Activated naive CD4-positive, alpha-beta T cell treated with Interleukin-2 at 50 U/mL for 16 hours (primary cell): ENCODE measurements around the gene NKD1.
"Not testable (repeated sequence)": the region's sequence is repeated elsewhere in the genome, so short reads cannot be mapped to it uniquely, and the experiment has no call there.

Experiments
- DNase-seq: peaks from one replicate; pipeline ENCODE4 v3.0.0-alpha.2; 2020

NKD1 gene

GRCh38 chr16:50520451-50521245, 27.5 kb upstream of the NKD1 start:
- no peak for DNase-seq

DNA sequence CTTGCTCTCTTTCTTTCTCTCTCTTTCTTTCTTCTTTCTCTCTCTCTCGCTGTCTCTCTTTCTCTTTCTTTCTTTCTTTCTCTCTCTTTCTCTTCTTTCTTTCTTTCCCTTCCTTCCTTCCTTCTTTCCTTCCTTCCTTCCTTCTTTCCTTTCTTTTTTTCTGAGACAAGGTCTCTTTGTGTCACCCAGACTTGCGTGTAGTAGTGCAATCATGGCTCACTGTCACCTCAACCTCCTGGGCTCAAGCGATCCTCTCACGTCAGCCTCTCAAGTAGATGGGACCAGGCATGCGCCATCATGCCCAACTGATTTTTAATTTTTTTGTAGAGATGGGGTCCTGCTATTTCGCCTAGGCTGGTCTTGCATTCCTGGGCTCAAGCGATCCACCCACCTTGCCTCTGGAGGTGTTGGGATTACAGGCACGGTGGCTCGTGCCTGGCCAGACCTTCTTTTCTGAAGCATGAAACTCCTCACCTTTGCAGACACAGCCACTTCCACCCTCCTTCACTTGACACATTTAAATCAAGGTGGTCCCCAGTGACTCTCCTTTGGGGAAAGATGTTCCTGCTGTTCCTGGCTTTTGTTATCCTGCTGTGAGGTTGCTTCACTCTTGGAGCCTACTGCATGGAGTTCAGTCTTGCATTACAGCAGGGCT, 26.8 kb upstream of the NKD1 start:
- no peak for DNase-seq

DNA sequence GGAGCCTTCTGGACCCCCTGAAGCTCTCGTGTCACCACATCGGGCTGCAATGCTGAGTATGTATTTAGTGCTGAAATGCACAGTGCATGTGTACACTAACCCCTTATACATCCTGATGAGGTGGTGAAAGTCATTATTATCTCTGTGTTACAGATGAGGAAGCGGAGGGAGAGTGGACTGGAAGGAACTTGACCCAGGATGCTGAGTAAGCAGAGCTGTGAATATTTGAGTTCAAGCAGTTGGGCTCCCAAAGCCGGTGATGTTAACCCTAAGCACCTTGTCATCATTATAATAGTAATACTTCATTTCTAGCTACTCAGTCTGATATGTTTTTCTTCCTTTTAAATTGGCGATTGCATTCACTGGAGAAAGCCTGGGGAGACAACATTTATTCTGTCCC, 25.9 kb upstream of the NKD1 start:
- no peak for DNase-seq

GRCh38 chr16:50523710-50524109, 24.5 kb upstream of the NKD1 start:
- DNase-seq = no peak

DNA sequence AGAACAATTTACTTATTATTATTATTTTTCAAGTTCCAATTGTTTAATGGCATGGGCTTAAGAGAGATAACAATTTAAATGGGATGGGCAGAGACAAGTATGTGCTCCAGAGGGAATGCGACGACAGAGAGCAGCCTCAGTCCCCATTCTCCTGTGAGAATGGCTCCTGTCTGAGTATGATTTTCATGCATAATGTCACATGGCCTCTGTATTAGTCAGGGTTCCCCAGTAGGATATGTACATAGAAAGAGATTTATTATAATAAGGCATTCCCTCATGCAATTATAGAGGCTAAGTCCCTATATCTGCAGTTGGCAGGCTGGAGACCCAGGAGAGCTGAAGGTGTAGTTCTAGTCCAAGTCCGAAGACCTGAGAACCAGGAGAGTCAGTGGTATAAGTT, 22.9 kb upstream of the NKD1 start:
- no peak for DNase-seq

- no peak for DNase-seq
Measured at GRCh38 chr16:50525716-50526115, 22.5 kb upstream of the NKD1 start.

DNA sequence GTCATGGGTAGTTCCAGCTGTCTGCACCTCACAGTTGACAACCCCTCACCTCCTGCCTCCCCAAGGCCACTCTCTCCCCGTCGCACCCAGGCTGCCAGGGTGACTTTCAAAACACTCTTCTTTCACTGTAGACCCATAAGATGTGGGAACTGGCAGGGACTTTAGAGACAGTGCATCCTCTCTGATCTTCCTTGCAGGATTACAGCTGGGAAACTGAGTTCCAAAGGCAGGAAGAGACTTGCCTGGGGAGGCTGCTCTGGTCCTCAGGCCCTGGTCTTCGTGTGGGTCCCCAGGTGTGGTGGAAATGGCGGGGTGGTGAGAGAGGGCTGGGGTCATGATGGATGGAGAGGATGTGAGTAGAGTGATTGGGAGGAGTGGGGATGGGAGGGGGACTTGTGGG, 21.9 kb upstream of the NKD1 start:
- no peak for DNase-seq

- DNase-seq = no peak
Measured at GRCh38 chr16:50526796-50527195, 21.4 kb upstream of the NKD1 start.

- DNase-seq = no peak
Measured at GRCh38 chr16:50528820-50529219, 19.4 kb upstream of the NKD1 start.

DNA sequence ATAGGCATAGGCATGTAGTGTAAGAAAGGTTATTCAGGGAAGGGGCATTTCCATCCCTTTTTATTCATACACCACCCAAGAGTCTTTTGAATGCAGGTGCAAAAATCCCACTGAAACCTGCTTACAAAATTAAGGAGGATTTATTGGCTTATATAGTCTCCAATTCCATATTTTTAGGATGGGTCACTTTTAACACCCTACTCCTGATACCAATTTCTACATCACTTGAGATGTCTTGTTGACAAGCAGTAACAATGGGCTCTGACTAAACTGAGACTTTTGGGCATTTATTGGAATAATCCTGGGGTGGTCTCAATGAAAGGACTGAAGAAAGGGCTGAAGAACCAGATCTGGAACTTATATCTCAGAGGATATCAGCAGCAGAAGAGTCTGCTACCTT, 18.9 kb upstream of the NKD1 start:
- no peak for DNase-seq

GRCh38 chr16:50530277-50531236, 17.6 kb upstream of the NKD1 start:
- no peak for DNase-seq

- no peak for DNase-seq
Measured at GRCh38 chr16:50531359-50531758, 16.8 kb upstream of the NKD1 start.

DNA sequence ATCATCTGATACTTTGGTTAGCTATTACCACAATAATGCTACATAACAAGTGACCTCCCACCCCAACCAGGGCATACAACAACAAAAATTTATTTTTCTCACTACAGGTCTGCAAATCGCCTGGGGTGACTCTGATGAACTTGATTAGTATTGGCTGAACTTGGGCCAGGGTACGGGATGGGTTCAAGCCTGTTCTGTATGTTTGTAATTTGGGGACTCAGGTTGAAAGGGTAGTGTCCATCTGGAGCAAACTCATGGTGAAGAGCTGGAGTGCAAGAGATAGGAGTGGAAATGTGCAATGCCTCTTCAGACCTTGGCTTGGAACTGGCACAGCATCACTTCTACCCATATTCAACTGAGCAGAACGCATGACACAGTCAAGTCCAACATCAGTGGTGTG, 16.3 kb upstream of the NKD1 start:
- DNase-seq = no peak

DNA sequence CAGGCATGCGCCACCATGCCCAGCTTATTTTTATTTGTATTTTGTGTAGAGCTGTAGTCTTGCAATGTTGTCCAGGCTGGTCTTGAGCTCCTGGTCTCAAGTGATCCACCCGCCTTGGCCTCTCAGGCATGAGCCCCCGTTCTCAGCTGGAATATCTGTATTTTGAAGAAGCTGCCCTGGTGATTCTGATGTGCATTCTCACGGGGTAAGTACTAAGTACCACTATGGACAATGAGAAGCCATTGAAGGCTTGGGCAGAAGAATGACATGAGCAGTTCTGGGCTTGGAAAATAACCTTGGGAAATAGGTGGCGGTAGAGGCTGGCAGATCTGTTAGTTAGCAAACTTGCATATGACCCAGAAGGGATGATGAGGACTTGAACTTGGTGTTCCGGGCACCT, 15.6 kb upstream of the NKD1 start:
- DNase-seq = no peak

DNA sequence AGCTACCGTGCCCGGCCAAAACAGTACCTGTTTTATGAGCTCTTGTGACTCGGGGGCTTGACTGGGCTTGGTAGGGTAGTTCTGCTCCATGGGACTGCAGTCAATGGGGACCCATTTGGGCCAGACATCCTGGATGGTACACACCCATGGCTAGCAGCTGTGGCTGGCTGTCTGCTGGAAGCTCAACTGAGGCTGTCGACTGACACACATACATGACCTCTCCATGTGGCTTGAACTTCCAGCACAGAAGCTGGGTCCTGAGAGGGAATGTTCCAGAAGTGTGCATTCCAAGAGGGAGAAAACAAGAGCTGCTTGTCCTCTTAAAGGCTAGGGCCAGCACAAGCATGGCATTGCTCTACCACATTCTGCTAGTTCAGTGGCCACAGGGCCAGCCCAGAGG, 14.9 kb upstream of the NKD1 start:
- DNase-seq = no peak

GRCh38 chr16:50534091-50534490, 14.1 kb upstream of the NKD1 start:
- DNase-seq = no peak

DNA sequence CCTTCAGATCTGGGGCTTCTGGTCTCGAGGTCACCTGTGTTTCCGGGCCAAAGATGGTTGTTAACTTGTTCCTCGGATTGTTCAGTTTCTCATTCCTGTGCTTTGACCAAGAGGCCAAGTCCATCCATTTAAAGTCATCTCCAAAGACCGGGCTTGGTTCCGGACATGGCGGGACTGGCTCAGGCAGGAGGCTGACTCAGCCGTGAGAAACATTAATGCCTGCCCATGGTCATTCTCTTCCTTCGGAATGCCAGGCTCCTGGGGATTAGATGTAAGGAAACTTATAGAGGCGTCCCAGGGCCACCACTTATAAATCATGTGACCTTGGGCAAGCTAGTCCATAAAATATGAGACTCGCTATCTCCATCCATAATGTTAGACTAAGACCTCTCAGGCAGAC, 13.6 kb upstream of the NKD1 start:
- DNase-seq = no peak

- no peak for DNase-seq
Measured at GRCh38 chr16:50534958-50535357, 13.2 kb upstream of the NKD1 start.

DNA sequence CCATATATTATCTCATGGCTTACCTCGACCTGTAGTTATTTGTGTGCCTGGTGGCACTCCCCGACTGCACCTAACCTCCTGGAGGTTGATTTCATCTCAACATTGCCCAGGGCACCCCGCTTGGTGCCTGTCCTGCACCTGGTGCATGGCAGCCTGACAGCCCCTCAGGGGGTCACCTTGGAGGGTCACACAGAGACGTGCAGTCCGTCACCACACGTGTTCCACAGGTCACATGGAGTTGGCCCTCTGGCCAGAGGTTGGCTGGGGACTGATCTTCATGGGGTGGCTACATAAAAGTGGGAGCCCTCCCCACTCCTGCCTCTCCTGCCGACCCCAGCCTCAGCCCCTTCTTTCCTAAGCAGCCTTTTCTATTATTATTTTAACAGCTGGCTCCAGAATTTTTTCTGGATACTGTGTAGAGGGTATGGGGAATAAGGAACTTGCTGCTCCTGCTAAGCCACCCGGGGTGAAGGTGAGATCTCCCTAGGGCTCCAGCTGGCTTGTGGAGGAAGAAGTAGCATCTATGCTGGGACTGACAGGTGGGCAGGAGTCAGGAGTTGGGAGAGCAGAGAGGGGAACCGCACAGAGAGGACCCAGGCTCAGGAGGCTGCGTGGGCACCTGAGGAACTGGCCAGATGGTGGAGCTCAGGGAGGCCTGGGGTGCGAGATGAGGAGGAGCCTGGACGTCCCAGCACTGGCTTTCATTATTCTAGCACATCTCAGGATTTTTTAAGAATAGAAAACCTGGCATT, 12.5 kb upstream of the NKD1 start:
- no peak for DNase-seq

- not testable (repeated sequence) for DNase-seq
Measured at GRCh38 chr16:50536258-50536645, 11.9 kb upstream of the NKD1 start.

GRCh38 chr16:50537533-50538290, 10.5 kb upstream of the NKD1 start:
- no peak for DNase-seq

DNA sequence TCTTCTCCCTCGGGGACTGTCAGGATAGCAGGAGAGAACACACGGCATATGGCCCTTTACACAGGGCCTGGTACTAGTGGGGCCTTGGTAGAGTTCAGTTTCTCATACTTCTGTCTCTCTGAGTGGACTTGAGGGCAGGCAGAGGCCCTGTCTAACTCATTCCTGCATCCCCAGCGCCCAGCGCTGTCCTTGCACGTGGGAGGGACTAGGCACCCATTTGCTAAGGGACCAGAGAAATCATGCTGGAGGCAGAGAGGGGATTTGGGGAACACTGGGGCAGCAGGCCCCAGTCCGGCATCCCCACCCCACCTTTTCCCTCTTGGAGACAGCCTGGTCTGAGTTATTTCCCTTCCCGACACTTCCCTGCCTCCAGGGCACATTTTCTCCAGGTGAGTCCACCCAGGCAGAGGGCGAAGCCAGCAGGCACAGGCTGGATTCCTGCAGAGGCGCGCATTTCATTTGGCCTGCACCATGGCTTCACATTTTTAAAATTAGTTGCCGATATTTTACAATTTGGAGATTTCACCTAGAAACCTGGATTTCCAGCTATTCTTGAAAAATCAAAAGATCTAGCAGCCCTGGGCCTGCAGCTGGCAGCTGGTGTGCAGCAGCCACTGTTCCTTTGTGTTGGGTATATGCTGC, 9.7 kb upstream of the NKD1 start:
- DNase-seq = no peak
